OCI-LY3 (cell line): Measurements from ENCODE around the gene WARS2.

Experiments used
- H2AFZ ChIP-seq: fragments of 200-600, 300-600 bp; shearing (Covaris generic); 2 replicates; pipeline ENCODE4 v1.6.0; 2014; ENCODE audit warnings: antibody characterized with exemption, low read depth, low read length
- H3K27ac ChIP-seq: fragments of 200-600, 300-600 bp; sonication (generic); 2 replicates; pipeline ENCODE4 v1.5.1; 2014; ENCODE audit warnings: mild to moderate bottlenecking, low read length, moderate library complexity, mixed read lengths
- H3K27me3 ChIP-seq: fragments of 200-600, 300-600 bp; sonication (generic); 2 replicates; pipeline ENCODE4 v1.6.1; 2014; ENCODE audit warnings: low read depth, low read length, mixed read lengths
- H3K36me3 ChIP-seq: fragments of 200-600, 300-600 bp; sonication (generic); replicated peaks from 2 replicates; pipeline ENCODE3; 2014; ENCODE audit warnings: low read depth, low read length, mixed read lengths
- H3K4me1 ChIP-seq: fragments of 300-600, 200-600 bp; sonication (generic); 2 replicates; pipeline ENCODE4 v1.6.1; 2014; ENCODE audit warnings: low read length, mixed read lengths
- H3K4me2 ChIP-seq: fragments of 200-600, 300-600 bp; sonication (generic); 2 replicates; pipeline ENCODE4 v1.6.1; 2014; ENCODE audit warnings: low read length, mixed read lengths
- H3K4me3 ChIP-seq: fragments of 300-600, 200-600 bp; sonication (generic); 2 replicates; pipeline ENCODE4 v1.5.1; 2014; ENCODE audit warnings: antibody characterized with exemption, mild to moderate bottlenecking, low read length, moderate library complexity
- H3K79me2 ChIP-seq: fragments of 300-600, 200-600 bp; shearing (Covaris generic); 2 replicates; pipeline ENCODE4 v1.6.1; 2014; ENCODE audit warnings: mild to moderate bottlenecking, low read length, mixed read lengths
- H3K9ac ChIP-seq: fragments of 300-600, 200-600 bp; shearing (Covaris generic); 2 replicates; pipeline ENCODE4 v1.6.0; 2014; ENCODE audit warnings: mild to moderate bottlenecking, low read length, moderate library complexity
- H3K9me3 ChIP-seq: fragments of 200-600, 300-600 bp; shearing (Covaris generic); 2 replicates; pipeline ENCODE4 v1.6.1; 2014; ENCODE audit warnings: low read length, mixed read lengths; ENCODE audit not compliant: insufficient read depth
- H4K20me1 ChIP-seq: fragments of 200-600, 300-600 bp; sonication (generic); 2 replicates; pipeline ENCODE4 v1.6.1; 2016; ENCODE audit warnings: low read length, mixed read lengths; ENCODE audit not compliant: insufficient read depth
- CTCF ChIP-seq: fragments of 200-600, 300-600 bp; sonication (generic); IDR thresholded peaks from 2 replicates; pipeline ENCODE4 v1.5.1; 2014; ENCODE audit warnings: antibody characterized with exemption, low read length, low read depth
- EZH2phosphoT487 ChIP-seq: fragments of 200-600 bp; shearing (Covaris generic); IDR thresholded peaks from 2 replicates; pipeline ENCODE4 v1.6.1; 2018; ENCODE audit warnings: antibody characterized with exemption, mixed run types, low read depth

Gene WARS2

DNA sequence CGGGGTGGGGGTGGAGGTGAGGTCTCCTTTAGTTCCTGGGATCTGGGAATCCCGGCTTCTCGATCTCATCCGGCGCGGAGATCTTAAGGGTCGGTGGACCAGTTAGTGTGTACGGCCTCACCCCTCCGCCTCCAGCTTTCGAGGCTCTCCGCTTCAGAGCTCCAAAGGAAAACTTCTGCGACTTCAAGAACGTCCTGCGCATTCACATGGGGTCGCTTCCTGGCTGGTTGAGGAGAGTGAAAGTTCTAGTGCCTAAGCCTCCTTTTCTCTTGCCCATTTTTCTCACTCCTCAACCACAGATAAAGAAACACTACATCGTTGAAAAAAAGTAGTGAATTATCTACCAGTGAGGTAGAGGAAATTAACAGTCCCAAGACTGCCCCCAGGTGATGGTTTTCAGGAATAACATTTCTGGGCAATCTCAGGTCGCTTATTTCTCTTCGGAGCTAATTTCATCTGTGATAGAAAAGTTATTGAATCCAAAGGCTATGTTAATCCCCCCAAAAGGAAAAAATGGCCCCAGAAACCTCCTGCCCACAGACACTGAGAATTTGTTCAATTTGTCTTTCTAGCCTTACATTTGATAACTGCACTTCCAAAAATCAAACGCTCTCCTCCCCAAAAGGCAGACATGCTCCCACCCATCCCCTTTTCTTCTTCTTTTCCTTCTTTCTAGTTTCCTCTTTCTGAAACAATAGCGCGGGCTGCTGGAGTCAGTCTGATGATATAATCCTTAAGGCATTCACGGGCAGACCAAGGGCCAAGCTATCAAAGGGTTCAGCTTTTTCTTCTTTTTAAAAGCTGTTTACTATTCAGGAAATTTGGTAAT is 131.8 kb downstream of the WARS2 start:
- no peaks in the 10 kb centered on the region for H3K79me2 ChIP-seq
- H3K36me3 ChIP-seq: no peaks in the 10 kb centered on the region
- H3K27ac ChIP-seq: no peak overlapping the region
- H2AFZ ChIP-seq: no peak overlapping the region
- no peak overlapping the region for H3K4me2 ChIP-seq
- no peaks in the 10 kb centered on the region for H3K27me3 ChIP-seq
- no peak overlapping the region for H3K9ac ChIP-seq
- H3K4me3 ChIP-seq: no peak overlapping the region
- no peaks in the 10 kb centered on the region for H4K20me1 ChIP-seq
- no peaks in the 10 kb centered on the region for H3K9me3 ChIP-seq
- no peaks in the 10 kb centered on the region for H3K4me1 ChIP-seq
- TF ChIP-seq CTCF: peak; percentile 54
- no peak for TF ChIP-seq EZH2phosphoT487

- no peaks in the 10 kb centered on the region for H3K27me3 ChIP-seq
- H3K27ac ChIP-seq: no peak overlapping the region
- H3K4me1 ChIP-seq: no peaks in the 10 kb centered on the region
- no peak overlapping the region for H3K4me3 ChIP-seq
- no peaks in the 10 kb centered on the region for H3K79me2 ChIP-seq
- no peak overlapping the region for H3K9ac ChIP-seq
- no peaks in the 10 kb centered on the region for H3K36me3 ChIP-seq
- H3K9me3 ChIP-seq: no peaks in the 10 kb centered on the region
- no peak overlapping the region for H2AFZ ChIP-seq
- no peaks in the 10 kb centered on the region for H4K20me1 ChIP-seq
- TF ChIP-seq CTCF (no peak), EZH2phosphoT487 (no peak)
- H3K4me2 ChIP-seq: no peak overlapping the region
Observed at GRCh38 chr1:119007670-119008482, 132.6 kb downstream of the WARS2 start.

- Histone ChIP-seq H3K27ac (no peak overlapping the region), H4K20me1 (no peaks in the 10 kb centered on the region), H3K9ac (no peak overlapping the region), H3K27me3 (no peaks in the 10 kb centered on the region), H2AFZ (no peak overlapping the region), H3K4me3 (no peak overlapping the region), H3K4me1 (no peaks in the 10 kb centered on the region), H3K36me3 (no peaks in the 10 kb centered on the region), H3K9me3 (no peaks in the 10 kb centered on the region), H3K4me2 (no peak overlapping the region), H3K79me2 (no peaks in the 10 kb centered on the region)
- TF ChIP-seq EZH2phosphoT487 (no peak), CTCF (no peak)
Observed at GRCh38 chr1:119007339-119007669, 133.1 kb downstream of the WARS2 start.

GRCh38 chr1:119006406-119007279 is 133.8 kb downstream of the WARS2 start:
- H4K20me1 ChIP-seq: no peaks in the 10 kb centered on the region
- no peak overlapping the region for H3K9ac ChIP-seq
- H3K4me1 ChIP-seq: no peaks in the 10 kb centered on the region
- no peaks in the 10 kb centered on the region for H3K79me2 ChIP-seq
- no peaks in the 10 kb centered on the region for H3K9me3 ChIP-seq
- no peak for TF ChIP-seq EZH2phosphoT487
- TF ChIP-seq CTCF: no peak
- no peaks in the 10 kb centered on the region for H3K36me3 ChIP-seq
- H3K27me3 ChIP-seq: no peaks in the 10 kb centered on the region
- no peak overlapping the region for H3K4me3 ChIP-seq
- no peak overlapping the region for H2AFZ ChIP-seq
- H3K4me2 ChIP-seq: no peak overlapping the region
- H3K27ac ChIP-seq: no peak overlapping the region
